Measurements from ENCODE around the gene SFT2D1.
A peak's percentile ranks its signal among the peaks of the same experiment; 100 is the strongest.
"Not testable (repeated sequence)": the region's sequence is repeated elsewhere in the genome, so short reads cannot be mapped to it uniquely, and the experiment has no call there.

Gene SFT2D1

DNA sequence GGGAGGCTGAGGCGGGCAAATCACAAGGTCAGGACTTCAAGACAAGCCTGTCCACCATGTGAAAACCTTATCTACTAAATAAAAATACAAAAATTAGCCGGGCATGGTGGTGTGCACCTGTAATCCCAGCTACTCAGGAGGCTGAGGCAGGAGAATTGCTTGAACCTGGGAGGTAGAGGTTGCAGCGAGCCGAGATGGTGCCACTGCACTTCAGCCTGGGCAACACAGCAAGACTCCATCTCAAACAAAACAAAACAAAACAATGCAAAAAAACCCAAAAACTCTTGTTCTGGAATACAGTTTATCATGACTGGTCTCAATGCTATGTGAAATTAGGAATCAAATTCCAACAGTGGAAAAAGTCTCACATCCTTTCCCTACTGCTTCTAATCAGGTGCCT is 20.1 kb upstream of the SFT2D1 start:
- not testable (repeated sequence) for DNase-seq

DNA sequence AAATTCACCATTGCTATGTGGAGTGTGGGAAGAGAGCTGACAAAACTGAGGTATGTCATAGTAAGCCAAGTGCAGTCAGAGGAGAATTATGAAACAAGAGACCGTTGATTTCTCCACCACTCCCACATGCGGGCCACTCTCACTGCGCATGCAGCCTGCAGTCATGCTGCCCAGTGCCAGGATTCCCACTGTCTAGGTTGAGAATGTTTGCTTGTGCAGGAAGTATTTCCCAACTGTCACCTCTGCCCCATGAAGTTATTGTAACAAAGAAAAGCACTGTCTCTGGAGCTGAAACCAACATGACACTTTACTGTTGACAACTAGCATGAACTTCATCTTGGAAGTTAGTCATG is 18.7 kb upstream of the SFT2D1 start:
- DNase-seq = no peak

DNA sequence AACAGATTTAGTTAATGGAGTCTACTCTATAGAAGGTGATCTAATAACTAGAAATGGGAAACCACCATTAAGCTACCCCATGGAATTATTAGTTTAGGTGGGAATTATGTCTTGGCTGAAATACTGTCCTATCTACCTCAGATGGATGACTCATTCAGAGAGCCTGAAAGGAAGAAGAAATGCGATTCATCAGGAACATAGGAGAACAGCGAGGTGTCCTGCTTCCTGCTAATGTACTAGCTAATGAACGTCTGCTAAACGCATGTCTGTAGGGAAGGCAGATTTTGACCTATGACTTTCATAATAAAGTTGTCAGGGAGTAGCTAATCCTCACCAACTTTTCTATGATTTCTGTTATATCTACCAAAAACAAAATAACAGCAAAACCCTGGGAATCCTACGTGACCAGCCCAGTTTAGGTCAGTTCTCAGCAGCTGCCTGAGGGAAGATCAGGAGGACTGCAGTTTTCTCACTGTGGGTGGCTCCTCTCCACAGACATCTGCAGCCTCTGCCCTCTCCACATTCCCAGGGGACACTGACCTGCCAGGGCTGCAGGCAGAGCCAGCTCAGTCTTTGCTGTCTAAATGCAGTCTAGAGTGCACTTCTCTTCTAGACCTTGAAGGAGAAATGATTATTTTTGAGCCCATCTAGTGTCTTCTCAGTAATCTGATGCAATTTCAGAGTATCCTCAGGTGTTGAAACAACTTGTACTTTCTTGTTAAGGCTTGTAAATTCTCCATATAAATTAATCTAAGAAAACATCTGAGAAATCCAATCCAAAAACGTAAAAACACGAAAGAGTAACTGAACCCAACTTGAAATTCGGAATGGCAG is 18.1 kb upstream of the SFT2D1 start:
- DNase-seq = no peak

DNA sequence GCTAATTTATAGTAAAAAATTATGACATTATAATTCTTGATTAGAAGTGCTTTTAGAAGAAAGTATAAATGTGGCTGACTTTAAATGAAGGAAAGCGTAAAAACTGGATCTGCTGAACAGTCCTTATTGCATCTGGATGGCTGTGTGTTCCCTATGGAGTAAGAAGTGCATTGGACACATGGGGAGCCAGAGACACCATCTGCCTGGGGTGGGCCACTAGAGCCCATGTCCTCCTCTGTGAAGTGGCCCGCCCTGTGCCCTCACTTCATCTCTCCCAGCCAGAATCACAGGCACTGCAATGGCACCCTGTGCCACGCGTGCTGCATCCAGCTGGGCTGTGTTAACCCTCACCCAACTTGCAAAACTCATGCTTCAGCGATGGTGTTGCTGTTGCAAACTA is 13.2 kb upstream of the SFT2D1 start:
- DNase-seq = no peak

DNA sequence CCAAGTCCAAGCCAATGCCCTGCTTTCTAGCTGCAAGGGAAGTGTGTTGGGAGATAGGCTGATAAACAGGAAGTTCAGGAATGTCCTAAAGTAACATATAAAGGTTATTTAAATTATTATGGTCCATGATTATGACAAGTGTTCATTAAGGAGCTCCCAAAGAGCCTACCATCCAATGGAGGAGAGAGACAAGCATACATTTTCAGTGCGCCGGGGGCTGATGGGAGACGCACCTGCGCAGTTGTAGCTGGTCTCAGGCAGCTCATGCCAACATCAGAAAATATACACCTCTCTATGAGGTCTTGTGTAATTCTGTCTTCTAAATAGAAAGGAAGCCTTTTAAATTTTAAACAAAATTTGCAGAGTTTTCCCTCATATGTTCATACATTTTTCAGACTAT is 12.6 kb upstream of the SFT2D1 start:
- DNase-seq = no peak

DNA sequence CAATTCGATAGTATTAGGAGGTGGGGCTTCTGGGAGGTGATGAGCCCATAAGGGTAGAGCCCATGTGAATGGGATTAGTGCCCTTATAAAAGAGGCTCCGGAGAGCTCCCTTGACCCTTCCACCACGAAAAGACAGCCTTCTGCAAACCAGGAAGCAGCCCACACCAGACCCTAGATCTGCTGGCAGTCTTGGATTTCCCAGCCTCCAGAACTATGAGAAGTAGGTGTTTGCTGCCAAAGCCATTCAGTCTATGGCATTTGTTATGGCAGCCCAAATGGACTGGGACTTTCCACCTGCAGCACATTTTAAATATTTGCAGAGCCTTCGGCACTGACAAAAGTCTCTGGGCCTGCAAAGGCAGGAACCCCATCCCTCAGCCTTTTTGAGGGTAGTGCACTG is 11.8 kb upstream of the SFT2D1 start:
- DNase-seq = no peak

DNA sequence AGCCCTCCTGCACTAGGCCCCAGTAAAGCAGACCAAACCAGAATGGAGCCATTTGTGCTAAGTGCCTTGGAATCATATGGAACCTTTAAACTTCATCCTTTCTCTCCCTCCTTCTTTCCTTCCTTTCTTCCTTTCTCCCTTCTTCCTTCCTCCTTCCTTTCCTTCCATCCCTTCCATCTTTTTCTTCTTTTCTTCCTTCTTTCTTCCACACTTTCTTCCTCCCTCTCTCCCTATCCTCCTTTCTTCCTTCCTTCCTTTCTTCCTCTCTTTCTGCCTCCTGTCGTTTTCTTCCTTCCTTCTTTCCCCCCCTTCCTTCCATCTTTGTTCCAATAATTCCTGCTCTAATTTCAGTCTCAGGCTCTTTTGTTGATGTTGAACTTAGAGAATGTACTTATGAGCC is 11.2 kb upstream of the SFT2D1 start:
- DNase-seq = no peak

DNA sequence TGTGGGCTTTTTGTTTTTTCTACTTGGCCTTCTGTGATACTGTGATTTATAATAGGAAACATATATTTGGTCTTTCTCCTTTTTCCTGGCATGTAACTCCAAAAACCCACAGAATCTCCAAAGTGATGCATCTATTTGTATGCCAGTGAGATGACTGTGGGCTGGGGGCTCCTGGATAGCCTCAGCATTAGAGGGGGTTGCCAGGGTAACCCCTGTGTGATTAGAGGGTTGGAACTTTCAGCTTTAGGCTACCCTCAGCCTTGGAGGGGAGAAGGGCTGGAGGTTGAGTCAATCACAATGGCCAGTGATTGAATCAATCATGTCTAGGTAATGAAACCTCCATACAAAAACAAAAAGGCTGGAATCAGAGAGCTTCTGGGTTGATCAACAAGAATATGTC is 10.6 kb upstream of the SFT2D1 start:
- no peak for DNase-seq

DNA sequence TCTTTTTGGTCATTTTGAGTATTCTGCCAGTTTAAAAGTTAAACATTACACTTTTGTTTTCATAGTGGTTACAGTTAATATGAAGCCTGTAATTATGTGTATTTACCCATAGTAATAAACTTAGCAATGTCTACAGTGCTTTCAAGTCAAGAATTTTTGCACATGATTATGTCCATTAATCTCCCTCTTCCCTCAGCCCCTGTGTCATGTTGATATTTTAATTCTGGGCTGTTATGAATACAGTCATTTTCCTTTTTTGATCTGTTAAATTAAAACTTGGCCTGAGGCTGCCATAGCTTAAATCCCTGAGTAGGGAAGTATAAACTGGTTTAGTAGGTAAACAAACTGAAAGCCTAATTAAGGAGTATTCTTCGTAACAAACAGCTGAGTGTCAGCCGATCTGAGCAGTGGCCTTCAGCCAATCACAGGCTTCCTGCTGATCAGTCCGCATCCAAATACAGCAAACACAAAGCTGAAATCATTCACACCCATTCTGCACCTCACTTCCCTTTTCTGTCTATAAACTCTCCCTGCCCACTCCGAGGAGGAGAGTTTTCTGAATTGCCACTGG is 9.5 kb upstream of the SFT2D1 start:
- no peak for DNase-seq

DNA sequence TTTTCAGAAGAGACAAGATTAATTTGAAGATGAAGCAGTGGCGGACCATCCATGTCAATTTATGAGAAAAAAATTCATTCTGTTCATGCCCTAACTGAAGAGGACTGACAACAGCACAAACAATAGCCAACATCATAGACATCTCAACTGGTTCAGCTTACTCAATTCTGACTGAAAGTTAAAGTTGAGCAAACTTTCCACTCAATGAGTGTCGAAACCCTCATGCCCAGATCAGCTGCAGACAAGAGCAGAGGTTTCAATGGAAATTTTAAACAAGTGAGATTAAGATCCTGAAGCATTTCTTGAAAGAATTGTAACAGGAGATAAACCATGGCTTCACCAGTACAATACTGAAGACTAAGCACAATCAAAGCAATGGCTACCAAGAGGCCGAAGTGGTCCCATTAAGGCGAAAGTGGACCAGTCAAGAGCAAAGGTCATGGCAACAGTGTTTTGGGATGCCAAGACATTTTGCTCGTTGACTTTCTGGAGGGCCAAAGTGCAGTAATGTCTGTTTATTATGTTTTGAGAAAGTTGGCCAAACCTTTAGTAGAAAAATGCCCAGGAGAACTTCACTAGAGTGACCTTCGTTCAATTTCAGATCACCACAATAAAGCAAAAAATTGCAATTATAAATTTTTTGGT is 6.1 kb upstream of the SFT2D1 start:
- DNase-seq = no peak

DNA sequence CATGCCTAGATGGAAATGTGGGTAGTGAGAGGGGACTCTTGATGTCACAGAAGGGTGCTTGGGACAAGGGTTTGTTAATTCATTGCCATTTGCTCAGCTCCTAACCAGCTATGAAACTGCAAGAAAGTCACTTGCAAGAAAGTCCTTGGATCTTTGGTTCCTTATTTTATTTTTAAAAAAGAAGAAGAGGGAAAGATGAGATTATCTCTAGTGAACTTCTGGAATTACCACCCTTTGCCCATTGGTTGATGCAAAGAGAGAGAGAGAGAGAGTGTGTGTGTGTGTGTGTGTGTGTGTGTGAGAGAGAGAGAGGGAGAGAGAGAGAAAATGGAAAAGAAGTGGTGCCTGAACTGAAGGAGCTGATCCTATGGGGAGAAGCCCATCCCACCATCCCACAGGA is 4.6 kb upstream of the SFT2D1 start:
- DNase-seq = no peak

DNA sequence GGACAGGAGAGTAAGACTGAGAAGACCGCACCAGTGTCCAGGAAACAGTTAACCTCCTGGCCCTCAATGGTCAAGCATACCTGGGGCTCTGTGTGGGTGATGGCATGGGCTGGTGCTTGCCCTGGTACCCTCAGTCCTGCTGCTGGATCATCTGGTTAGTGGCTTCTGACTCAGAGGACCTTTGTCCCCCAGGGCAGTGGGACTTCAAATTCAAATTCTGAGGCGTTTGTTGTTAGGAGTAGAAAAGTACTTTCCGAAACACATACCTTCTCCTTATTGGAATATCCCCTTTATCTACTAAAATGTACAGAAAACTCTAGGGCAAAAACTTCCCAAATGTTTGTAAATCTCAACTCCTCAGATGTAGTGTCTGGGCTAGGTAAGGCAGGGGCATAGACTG is 4.1 kb upstream of the SFT2D1 start:
- DNase-seq = no peak

DNA sequence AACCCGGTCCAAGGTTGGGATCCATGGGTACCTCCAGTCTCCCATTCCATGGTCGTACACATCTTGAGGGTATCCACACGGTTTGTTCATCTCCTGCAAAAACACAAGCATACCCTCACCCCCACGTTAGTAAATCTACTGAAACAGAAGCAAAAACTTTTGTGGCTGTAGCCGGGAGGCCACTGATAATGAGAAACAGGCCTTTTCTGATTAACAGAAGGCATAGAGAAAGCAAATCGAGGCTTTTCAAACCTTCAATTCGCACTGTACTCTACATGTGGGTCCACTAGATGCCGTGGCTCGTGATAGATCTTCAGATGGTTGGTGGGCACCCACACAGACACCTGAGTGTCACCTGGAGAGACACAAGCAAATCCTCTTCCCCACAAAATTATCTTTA is 3.3 kb upstream of the SFT2D1 start:
- DNase-seq = not testable (repeated sequence)

DNA sequence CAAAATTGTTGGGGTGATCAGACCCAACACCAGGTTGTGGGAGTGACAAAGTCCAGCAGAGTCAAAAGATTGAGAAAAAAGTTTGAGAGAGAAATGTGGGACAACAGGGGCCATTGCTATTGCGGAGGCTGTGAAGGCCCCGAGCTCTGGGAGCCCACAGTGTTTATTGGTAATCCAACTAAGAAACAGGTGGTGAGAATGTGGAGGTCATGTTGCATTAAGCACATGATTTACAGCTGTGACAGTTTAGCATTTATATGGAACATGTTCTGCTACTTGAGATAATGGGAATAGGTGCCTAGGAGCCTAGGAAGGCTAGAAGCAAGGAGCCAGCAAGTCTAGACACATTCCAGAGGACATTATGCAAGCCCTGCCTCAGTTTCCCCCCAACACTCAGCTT is 2.6 kb upstream of the SFT2D1 start:
- not testable (repeated sequence) for DNase-seq

DNA sequence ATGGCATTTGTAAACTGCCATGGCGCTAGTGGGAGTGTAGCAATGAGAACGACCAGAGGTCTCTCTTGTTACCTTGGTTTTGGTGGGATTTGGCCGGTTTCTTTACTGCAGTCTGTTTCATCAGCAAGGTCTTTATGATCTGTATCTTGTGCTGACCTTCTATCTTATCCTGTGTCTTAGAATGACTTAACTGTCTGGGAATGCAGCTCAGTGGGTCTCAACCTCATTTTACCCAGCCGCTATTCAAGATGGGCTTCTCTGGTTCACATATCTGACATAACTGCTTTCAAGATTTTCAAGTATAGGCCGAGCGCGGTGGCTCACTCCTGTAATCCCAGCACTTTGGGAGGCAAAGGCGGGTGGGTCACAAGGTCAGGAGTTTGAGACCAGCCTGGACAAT is 1.9 kb upstream of the SFT2D1 start:
- no peak for DNase-seq

DNA sequence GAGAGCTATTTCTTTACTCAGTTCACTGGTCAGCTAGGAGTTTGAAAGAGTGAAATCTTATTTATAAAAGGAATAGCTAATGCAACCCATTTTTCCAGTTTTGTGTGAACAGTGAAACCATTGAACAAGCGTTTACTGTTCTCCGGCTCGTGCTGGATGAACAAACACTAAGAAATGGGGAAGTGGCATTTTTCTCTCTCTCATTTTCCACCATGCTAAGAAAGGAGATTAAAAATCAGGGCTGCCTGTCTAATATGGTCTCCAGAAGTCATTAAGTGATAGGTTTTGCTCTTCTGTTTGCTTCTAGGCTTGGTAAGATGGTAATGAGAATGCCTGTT is 774 bp upstream of the SFT2D1 start:
- DNase-seq = no peak

DNA sequence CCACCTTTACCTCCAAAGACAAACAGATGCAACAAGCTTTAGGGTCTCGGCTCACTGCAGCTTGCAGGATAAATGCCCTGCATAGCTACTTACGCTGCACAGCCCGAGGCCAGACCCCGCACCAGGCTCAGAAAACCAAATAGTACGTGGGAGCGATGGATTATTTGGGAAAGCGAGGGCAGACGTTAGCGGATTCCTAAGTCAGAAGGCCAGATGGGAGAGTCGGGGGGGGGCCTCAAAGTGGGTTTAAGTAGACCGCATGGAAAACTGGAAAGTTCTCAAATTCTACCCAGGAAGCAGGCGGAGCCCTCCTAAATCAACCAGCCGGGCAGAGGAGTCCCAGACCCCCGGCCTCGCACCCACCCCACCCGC is 382 bp downstream of the SFT2D1 start:
- no peak for DNase-seq

DNA sequence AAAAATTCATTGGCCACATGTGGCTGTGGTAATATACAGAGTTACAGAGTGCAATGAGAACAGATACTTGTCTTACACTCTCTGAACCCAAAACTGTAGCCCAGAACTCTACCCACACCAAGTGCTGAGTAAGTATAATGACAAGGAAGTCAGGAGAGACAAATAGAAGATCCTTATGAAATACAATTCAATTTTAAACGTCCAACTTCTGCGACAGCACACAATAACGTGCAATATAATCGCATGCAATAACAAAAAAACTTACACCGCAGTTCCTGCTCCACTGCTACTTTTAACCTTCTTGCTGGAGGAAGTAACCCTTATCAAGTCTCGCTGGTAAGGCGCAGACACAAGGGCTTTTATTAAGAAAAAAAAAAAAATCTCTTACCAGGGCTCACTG is 881 bp downstream of the SFT2D1 start:
- no peak for DNase-seq

DNA sequence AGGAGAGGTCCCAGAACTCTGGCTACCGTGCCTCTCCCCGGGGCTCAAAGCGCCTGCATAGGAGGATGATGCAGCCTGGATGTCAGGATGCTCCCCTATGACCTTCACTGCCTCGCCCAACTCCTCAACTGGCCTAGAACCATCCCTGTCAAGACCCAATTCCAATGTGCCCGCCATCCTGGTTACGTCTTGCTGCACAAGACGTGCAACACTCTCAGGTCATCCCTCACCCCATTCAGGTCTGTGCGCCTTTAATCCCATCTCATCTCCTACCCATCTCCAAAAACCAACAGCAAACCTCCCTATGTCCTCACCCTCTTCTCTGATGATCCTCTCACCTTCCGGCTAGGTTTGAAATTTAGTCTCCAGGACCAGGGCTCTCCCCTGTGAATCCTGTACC is 3.5 kb downstream of the SFT2D1 start:
- no peak for DNase-seq

DNA sequence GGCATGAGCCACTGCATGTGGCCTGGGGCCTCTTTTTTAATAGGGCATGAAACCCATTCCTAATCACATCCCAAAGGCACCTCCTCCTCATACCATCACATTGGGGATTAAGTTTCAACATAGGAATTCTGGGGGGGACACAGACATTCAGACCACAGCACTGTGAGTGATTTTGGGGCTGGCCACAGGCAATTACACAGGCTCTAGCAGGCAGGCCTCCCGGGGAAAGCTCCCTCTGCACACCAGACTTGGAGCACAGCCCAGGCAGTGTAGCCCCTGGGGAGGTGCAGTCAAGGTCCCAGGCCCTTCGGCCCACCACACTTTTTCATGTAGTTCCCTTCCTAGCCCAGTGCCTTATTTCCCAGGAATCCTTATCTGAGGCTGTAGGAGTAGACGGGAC is 5.5 kb downstream of the SFT2D1 start:
- DNase-seq = no peak

DNA sequence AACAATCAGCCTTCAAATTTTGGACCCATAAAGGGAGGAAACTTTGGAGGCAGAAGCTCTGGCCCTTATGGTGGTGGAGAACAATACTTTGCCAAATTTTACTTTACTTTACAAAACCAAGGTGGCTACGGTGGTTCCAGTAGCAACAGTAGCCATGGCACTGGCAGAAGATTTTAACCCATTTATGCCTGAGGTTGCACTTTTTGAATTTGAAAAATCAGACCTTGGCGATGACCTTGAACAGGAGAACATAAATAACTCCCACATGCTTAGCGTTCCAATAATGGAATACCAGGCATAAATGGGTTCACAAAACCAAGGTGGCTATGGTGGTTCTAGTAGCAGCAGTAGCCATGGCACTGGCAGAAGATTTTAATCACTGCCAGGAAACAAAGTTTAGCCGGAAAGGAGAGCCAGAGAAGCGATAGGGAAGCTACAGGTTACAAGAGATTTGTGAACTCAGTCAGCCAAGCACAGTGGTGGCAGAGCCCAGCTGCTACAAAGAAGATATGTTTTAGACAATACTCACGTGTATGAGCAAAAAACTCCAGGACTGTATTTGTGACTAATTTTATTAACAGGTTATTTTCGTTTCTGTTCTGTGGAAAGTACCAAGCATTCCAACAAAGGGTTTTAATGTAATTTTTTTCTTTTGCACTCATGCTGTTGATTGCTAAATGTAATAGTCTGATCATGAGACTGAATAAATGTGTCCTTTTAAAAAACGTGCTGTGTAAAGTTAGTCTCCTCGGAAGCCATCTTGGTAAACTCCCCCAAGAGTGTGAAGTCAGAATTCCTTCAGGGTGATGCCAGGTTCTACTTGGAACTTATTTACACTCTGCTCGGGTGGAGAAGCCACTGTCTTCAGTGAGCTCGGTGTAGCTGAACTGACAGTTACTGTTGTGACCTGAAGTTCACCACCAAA is 6.7 kb downstream of the SFT2D1 start:
- DNase-seq = no peak

DNA sequence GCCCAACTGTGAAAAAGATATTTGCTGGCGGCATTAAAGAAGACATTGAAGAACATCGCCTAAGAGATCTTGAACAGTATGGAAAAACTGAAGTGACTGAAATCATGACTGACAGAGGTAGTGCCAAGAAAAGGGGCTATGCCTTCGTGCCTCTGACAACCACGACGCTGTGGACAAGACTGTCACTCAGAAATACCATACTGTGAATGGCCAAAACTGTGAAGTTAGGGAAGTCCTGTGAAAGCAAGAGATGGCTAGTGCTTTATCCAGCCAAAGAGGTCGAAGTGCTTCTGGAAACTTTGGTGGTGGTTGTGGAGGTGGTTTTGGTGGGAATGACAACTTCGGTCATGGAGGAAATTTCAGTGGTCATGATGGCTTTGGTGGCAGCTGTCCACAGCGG is 7.5 kb downstream of the SFT2D1 start:
- no peak for DNase-seq

DNA sequence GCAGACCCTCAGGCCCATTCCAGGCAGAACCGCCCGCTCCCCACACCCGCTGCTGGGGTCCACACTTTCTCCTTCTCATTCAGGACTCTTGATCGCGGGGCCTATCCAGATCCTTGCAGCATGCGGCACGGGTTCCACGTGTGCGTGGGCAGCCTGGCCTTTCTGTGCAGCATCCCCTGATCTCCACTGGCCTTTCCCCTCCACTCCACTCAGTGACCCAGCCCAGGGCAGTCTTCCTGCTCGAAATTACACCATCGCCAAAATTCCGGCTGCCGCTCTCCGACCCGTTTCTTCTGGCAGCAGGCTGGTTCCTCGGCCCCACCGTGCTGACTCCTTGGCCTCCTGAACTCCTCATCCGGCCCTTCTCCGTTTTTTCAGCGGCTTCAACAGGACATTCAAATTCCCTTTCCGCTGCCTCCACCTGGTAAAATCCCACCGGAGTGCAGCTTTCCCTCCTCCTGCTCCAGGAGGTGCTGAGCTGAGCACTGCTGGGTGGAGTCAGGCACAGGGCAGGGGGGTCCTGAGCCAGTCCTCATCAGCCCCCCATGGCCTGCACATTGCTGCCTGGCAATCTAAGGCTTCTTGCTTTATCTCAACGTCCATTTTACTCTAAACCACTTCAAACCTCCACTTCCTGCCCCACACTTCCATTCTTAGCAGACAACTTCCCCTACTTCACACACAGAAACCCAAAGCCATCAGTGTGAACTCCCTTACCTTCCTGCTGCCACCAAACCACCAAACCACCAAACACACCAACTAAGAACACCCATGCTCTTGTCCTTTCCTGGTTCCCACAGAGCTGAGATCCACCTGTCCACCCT is 9.0 kb downstream of the SFT2D1 start:
- peak; percentile 4 for DNase-seq
